HFFc6 (cell line): ENCODE results near the gene TMEM119. TPM values are rescaled to one million over a fixed set of nuclear protein-coding genes. Genes with fewer than 3 reads are reported as not detected.
A peak's percentile ranks its signal among the peaks of the same experiment; 100 is the strongest.
"Not testable (repeated sequence)": the region's sequence is repeated elsewhere in the genome, so short reads cannot be mapped to it uniquely, and the experiment has no call there.

ENCODE experiments used
- DNase-seq: peaks from one replicate; pipeline ENCODE4 v3.0.0-alpha.2; 2018
- H3K27ac Mint-ChIP-seq: 2 replicates; pipeline ENCODE4 v1.8.0; 2020; ENCODE audit warnings: mild to moderate bottlenecking, mixed read lengths
- H3K27me3 Mint-ChIP-seq: 2 replicates; pipeline ENCODE4 v1.8.0; 2021; ENCODE audit warnings: mild to moderate bottlenecking, moderate library complexity, mixed read lengths; ENCODE audit not compliant: insufficient read depth
- H3K36me3 Mint-ChIP-seq: 2 replicates; pipeline ENCODE4 v1.8.0; 2021; ENCODE audit warnings: low read depth, mixed read lengths
- H3K4me1 Mint-ChIP-seq: 2 replicates; pipeline ENCODE4 v1.8.0; 2020; ENCODE audit warnings: low read depth, mixed read lengths
- H3K4me3 Mint-ChIP-seq: 2 replicates; pipeline ENCODE4 v1.8.0; 2020; ENCODE audit warnings: mild to moderate bottlenecking, moderate library complexity, mixed read lengths
- H3K9me3 Mint-ChIP-seq: 2 replicates; pipeline ENCODE4 v1.8.0; 2020; ENCODE audit warnings: mild to moderate bottlenecking, mixed read lengths
- total RNA-seq, 6 experiments: library from RNA; stranded (reverse); fragmentation: NEBNext Ultra II Directional; extraction: Animal tissue kit (Norgen Biotek cat#: 25700); gene quantifications; 2 replicates in 1 of 6; 3 replicates in 5 of 6; pipeline ENCODE4 v1.2.3, GENCODE V29; 2021
- TF ChIP-seq, protein P1 (sequence below): fragments of 200-600 bp; sonication (generic); IDR thresholded peaks from 2 replicates; pipeline ENCODE4 v1.5.0; 2021; ENCODE audit warnings: antibody characterized with exemption, mild to moderate bottlenecking

Gene TMEM119
- total RNA-seq, 6 experiments from 2014 or later: 11.9 to 22.2 (median 19.1) TPM

GRCh38 chr12:108578813-108579212 lies 19.1 kb downstream of the TMEM119 start:
- Mint-ChIP-seq H3K9me3 (no peaks in the 10 kb centered on the region), H3K27me3 (no peaks in the 10 kb centered on the region), H3K4me1 (peaks cover 26% of the 10 kb centered on the region), H3K4me3 (no peak overlapping the region), H3K36me3 (no peaks in the 10 kb centered on the region), H3K27ac (peak overlapping the region; percentile 48)
- TF ChIP-seq, protein P1, sequence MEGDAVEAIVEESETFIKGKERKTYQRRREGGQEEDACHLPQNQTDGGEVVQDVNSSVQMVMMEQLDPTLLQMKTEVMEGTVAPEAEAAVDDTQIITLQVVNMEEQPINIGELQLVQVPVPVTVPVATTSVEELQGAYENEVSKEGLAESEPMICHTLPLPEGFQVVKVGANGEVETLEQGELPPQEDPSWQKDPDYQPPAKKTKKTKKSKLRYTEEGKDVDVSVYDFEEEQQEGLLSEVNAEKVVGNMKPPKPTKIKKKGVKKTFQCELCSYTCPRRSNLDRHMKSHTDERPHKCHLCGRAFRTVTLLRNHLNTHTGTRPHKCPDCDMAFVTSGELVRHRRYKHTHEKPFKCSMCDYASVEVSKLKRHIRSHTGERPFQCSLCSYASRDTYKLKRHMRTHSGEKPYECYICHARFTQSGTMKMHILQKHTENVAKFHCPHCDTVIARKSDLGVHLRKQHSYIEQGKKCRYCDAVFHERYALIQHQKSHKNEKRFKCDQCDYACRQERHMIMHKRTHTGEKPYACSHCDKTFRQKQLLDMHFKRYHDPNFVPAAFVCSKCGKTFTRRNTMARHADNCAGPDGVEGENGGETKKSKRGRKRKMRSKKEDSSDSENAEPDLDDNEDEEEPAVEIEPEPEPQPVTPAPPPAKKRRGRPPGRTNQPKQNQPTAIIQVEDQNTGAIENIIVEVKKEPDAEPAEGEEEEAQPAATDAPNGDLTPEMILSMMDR: no peak
- no peak for DNase-seq

DNA sequence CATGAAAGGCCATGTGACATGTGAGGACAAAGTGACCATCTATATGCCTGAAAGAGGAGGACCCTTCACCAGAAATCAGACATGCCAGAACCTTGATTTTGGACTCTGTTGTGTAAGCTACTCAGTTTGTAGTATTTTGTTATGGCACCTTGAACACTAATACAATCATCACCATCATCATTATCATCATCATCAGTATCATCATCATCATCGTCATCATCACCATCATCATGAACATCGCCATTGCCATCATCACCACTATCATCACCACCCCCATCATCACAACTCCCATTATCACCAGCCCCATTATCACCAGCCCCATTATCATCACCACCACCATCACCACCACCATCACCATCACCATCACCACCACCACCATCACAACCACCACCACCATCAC lies 19.6 kb downstream of the TMEM119 start:
- H3K27me3 Mint-ChIP-seq: no peaks in the 10 kb centered on the region

GRCh38 chr12:108577458-108577857 lies 20.4 kb downstream of the TMEM119 start:
- no peaks in the 10 kb centered on the region for H3K9me3 Mint-ChIP-seq
- no peak for DNase-seq
- TF ChIP-seq, protein P1: no peak
- no peak overlapping the region for H3K27ac Mint-ChIP-seq
- no peak overlapping the region for H3K4me3 Mint-ChIP-seq
- H3K4me1 Mint-ChIP-seq: peaks cover 26% of the 10 kb centered on the region
- no peaks in the 10 kb centered on the region for H3K36me3 Mint-ChIP-seq
- H3K27me3 Mint-ChIP-seq: peaks cover 3% of the 10 kb centered on the region; the same call in 1 of the 2 replicates

More for the DNA sequence above, 19.6 kb downstream of the TMEM119 start:
- TF ChIP-seq, protein P1: no peak
- no peak for DNase-seq
- Mint-ChIP-seq H3K4me3 (no peak overlapping the region), H3K9me3 (no peaks in the 10 kb centered on the region), H3K27ac (no peak overlapping the region), H3K4me1 (peaks cover 26% of the 10 kb centered on the region), H3K36me3 (no peaks in the 10 kb centered on the region)

DNA sequence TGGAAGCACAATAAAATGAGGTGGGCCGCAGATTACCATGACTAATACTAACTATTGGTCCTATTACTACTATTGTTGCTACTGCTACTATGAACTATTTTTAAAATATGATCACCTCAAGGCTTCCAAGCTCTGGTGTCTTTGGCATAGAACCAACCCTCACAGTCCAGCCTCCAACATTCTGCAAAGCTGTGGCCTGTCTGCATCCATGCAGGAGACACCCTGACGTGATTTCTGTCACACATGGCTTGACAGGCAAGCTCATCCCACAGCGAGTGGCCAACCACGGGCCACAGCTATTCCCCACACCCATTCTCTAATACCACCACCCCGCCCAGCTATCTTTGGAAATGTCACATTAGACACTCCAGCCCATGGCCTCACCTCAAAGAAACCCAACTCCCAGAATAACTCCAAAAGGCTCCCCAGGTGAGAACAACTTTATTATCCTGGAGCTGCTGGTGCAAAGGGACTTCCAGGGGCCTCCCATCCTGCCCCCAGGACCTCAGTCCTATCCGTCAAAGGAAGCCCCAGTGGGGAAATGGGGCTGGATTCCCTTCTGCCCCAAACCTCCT lies 21.1 kb downstream of the TMEM119 start:
- Mint-ChIP-seq H3K27ac (no peak overlapping the region), H3K4me1 (peaks cover 26% of the 10 kb centered on the region), H3K36me3 (no peaks in the 10 kb centered on the region), H3K9me3 (no peaks in the 10 kb centered on the region), H3K4me3 (no peak overlapping the region), H3K27me3 (peaks cover 5% of the 10 kb centered on the region; the same call in 1 of the 2 replicates)
- no peak for DNase-seq
- TF ChIP-seq, protein P1: no peak

- Mint-ChIP-seq H3K27me3 (peaks cover 5% of the 10 kb centered on the region; the same call in 1 of the 2 replicates), H3K9me3 (no peaks in the 10 kb centered on the region), H3K4me3 (no peak overlapping the region), H3K27ac (no peak overlapping the region), H3K4me1 (peaks cover 21% of the 10 kb centered on the region), H3K36me3 (no peaks in the 10 kb centered on the region)
- DNase-seq: no peak
- TF ChIP-seq, protein P1: no peak
Observed at GRCh38 chr12:108575199-108575912, 22.5 kb downstream of the TMEM119 start.

DNA sequence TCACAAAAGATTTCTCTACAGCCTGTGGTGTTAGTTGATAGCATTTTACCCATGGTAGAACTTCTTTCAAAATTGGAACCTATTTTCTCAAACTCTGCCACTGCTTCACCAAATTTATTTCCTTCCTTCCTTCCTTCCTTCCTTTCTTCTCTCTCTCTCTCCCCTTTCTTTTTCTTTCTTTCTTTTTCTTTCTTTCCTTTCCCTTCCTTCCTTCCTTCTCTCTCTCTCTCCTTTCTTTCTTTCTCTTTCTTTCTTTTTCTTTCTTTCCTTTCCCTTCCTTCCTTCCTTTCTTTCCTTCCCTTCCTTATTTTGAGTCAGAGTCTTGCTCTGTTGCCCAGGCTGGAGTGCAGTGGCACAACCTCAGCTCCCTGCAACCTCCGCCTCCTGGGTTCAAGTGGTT lies 23.6 kb downstream of the TMEM119 start:
- peaks cover 18% of the 10 kb centered on the region for H3K4me1 Mint-ChIP-seq
- not testable (repeated sequence) for H3K36me3 Mint-ChIP-seq, H3K27ac Mint-ChIP-seq, H3K4me3 Mint-ChIP-seq, DNase-seq, H3K9me3 Mint-ChIP-seq, H3K27me3 Mint-ChIP-seq
